Keratinocyte (primary cell): ENCODE measurements around the gene GDPD5. TPM values are rescaled to one million over a fixed set of nuclear protein-coding genes. Genes with fewer than 3 reads are reported as not detected.

Experiments used
- DNase-seq: peaks from one replicate; pipeline ENCODE4 v3.0.0-alpha.2; 2011; ENCODE audit warnings: low read depth, missing footprints, low spot score
- FAIRE-seq: peaks from 2 replicates; lab custom pipeline; 2011; peaks lifted over from hg19 to GRCh38; lab: Jason Lieb, UNC
- H2AFZ ChIP-seq: 2 replicates; pipeline ENCODE4 v1.6.0; 2012; ENCODE audit warnings: low read length, control low read depth, inconsistent platforms; ENCODE audit not compliant: control insufficient read depth
- H3K27ac ChIP-seq: 2 replicates; pipeline ENCODE4 v1.5.1; 2011; ENCODE audit warnings: low read length; ENCODE audit not compliant: control insufficient read depth, insufficient read depth
- H3K27me3 ChIP-seq: 3 replicates; pipeline ENCODE4 v1.6.0; 2011; ENCODE audit warnings: low read length; ENCODE audit not compliant: control insufficient read depth, insufficient read depth; ENCODE audit errors: extremely low read depth
- H3K36me3 ChIP-seq, 2 experiments: 2 replicates in 1 of 2; 3 replicates in 1 of 2; pipeline ENCODE4 v1.5.1; 2011; ENCODE audit warnings: low read length in 2 of 2, mild to moderate bottlenecking in 1 of 2; ENCODE audit not compliant: control insufficient read depth in 2 of 2, insufficient read depth in 2 of 2; ENCODE audit errors: extremely low read depth in 1 of 2
- H3K4me1 ChIP-seq: 3 replicates; pipeline ENCODE4 v1.5.1; 2011; ENCODE audit warnings: low read length; ENCODE audit not compliant: control insufficient read depth, insufficient read depth; ENCODE audit errors: extremely low read depth
- H3K4me2 ChIP-seq: 3 replicates; pipeline ENCODE4 v1.6.0; 2011; ENCODE audit warnings: low read depth, low read length; ENCODE audit not compliant: control insufficient read depth, insufficient read depth; ENCODE audit errors: extremely low read depth
- H3K4me3 ChIP-seq, 3 experiments: fragments of 200-600 bp in 1 of 3; sonication (generic) in 1 of 3; 2 replicates in 2 of 3; 3 replicates in 1 of 3; pipeline ENCODE4 v1.5.1; 2011 to 2016; ENCODE audit warnings: low read length in 3 of 3, mild to moderate bottlenecking in 3 of 3, control low read depth in 2 of 3, inconsistent platforms in 1 of 3, low read depth in 1 of 3, mixed read lengths in 1 of 3, mixed run types in 1 of 3, moderate library complexity in 1 of 3; ENCODE audit not compliant: control insufficient read depth in 2 of 3, insufficient read depth in 2 of 3; ENCODE audit errors: extremely low read depth in 1 of 3
- H3K79me2 ChIP-seq: 2 replicates; pipeline ENCODE4 v1.6.0; 2012; ENCODE audit warnings: low read length; ENCODE audit not compliant: control insufficient read depth, insufficient read depth
- H3K9ac ChIP-seq: 3 replicates; pipeline ENCODE4 v1.6.0; 2011; ENCODE audit warnings: low read length; ENCODE audit not compliant: control insufficient read depth, insufficient read depth; ENCODE audit errors: extremely low read depth
- H3K9me1 ChIP-seq: 3 replicates; pipeline ENCODE4 v1.6.0; 2011; ENCODE audit warnings: low read length; ENCODE audit not compliant: control insufficient read depth, insufficient read depth; ENCODE audit errors: extremely low read depth
- H3K9me3 ChIP-seq: 2 replicates; pipeline ENCODE4 v1.5.1; 2012; ENCODE audit warnings: low read depth, low read length; ENCODE audit not compliant: control insufficient read depth
- H4K20me1 ChIP-seq: 3 replicates; pipeline ENCODE4 v1.6.0; 2011; ENCODE audit warnings: low read length; ENCODE audit not compliant: control insufficient read depth, insufficient read depth; ENCODE audit errors: extremely low read depth
- CTCF ChIP-seq, 3 experiments: IDR thresholded peaks in 1 of 3; conservative IDR thresholded peaks in 1 of 3; optimal IDR thresholded peaks in 1 of 3; 2 replicates in 2 of 3; 3 replicates in 1 of 3; pipeline versions ENCODE3 to v1.5.1; 2011; ENCODE audit warnings: low read length in 3 of 3, mild to moderate bottlenecking in 3 of 3, moderate library complexity in 2 of 3, control low read depth in 1 of 3, inconsistent platforms in 1 of 3; ENCODE audit not compliant: insufficient read depth in 2 of 3; ENCODE audit errors: extremely low read depth in 1 of 3
- EZH2 ChIP-seq: IDR thresholded peaks from one replicate; pipeline ENCODE4 v1.6.1; 2012; ENCODE audit warnings: inconsistent platforms, mild to moderate bottlenecking, low read length, moderate library complexity
- dilution Hi-C: fragments of 300-500 bp; cut with MboI; formaldehyde crosslinking; loops from one replicate; pipeline ENCODE4 v1.7.0; 2020; ENCODE audit warnings: low sequenced_read_pairs; ENCODE audit not compliant: extremely low pct_ligation_motif_present
- polyA plus RNA-seq, 5 experiments: library from polyadenylated mRNA; depleted of rRNA in 3 of 5; stranded (reverse) in 3 of 5; stranded (forward) in 1 of 5; unstranded in 1 of 5; fragments of >200 nt; gene quantifications; 1 replicate in 1 of 5; 2 replicates in 3 of 5; 3 replicates in 1 of 5; pipeline versions ENCODE4 v1.2.1 to v1.2.3, GENCODE V29; 2011 to 2012; ENCODE audit warnings: missing spikeins in 2 of 5, low read depth in 1 of 5, low replicate concordance in 1 of 5

Gene GDPD5
- polyA plus RNA-seq, 1 donor (not counting 4 experiments of a cell fraction or from before 2014, with no cell fraction given), result 2.1 TPM

DNA sequence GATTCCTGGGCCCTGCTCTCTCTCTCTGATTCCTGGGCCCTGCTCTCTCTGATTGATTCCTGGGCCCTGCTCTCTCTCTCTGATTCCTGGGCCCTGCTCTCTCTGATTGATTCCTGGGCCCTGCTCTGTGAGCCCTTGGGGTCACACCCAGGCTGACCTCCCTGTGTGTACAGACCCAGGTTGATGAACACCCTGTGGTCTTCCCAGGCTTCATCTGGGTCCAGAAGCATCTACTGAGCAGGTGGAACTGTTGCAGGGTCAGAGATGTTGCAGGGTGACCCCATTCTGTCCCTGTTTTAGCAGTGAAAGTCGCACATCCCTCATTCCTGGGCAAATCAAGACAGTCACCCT is 16.3 kb upstream of the GDPD5 start:
- Histone ChIP-seq H3K4me1 (no peaks in the 10 kb centered on the region), H2AFZ (no peak overlapping the region), H3K27ac (no peak overlapping the region), H3K9me1 (no peaks in the 10 kb centered on the region), H3K27me3 (no peaks in the 10 kb centered on the region), H3K79me2 (no peaks in the 10 kb centered on the region), H4K20me1 (no peaks in the 10 kb centered on the region), H3K9ac (no peak overlapping the region), H3K36me3 (no peaks in the 10 kb centered on the region), H3K4me2 (no peak overlapping the region), H3K4me3 (no peak overlapping the region), H3K9me3 (no peaks in the 10 kb centered on the region)
- dilution Hi-C loops, result no loop called here
- TF ChIP-seq EZH2 (no peak), CTCF (optimal IDR thresholded peaks at IDR 0.05 in 1 of 3, IDR thresholded peaks at IDR 0.05 in 1 of 3, conservative IDR thresholded peaks at IDR 0.05 in 1 of 3; ENCODE audit: extremely low read depth in 1 of 3, insufficient read depth in 2 of 3, low read length in 3 of 3) (no peak)
- DNase-seq, result no peak
- no peak for FAIRE-seq

DNA sequence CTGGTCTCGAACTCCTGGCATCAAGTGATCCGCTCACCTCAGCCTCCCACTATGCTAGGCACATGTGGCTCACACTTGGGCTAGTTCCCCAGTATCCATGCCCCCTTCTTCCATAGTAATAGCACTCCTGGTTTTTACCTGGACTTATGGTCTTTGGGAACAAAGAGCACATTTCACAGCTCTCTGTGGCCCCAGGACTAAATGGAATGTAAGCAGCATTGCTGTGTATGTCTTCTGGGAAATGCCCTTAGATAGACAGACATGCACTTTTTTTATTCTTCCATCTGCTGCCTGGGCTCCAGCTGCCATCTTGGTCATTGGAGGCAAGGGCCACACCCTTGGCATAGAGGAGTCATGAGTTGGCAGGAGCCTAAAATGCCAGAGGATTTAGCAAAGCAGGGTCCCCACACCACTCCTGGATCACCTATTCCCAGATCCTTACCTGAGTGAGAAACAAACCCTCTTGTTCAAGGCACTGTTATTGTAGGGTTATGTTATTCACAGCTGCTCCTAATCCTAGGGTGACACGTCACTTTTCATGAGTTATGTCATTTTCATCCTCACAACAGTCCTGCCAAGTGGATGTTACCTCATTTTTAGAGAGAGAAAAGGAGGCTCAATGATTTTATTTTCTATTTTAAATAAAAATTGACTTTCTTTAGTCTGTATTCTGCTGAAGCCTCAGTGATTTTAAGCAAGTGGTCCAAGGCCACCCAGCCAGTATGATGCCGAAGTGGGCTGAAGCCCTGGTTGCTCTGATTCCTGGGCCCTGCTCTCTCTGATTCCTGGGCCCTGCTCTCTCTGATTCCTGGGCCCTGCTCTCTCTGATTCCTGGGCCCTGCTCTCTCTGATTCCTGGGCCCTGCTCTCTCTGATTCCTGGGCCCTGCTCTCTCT is 15.7 kb upstream of the GDPD5 start:
- no peak overlapping the region for H3K9ac ChIP-seq
- H3K9me1 ChIP-seq, result no peaks in the 10 kb centered on the region
- DNase-seq (no peak), FAIRE-seq (no peak)
- H3K27ac ChIP-seq, result no peak overlapping the region
- H3K4me1 ChIP-seq, result no peaks in the 10 kb centered on the region
- H3K4me2 ChIP-seq, result no peak overlapping the region
- no peaks in the 10 kb centered on the region for H3K36me3 ChIP-seq
- H3K27me3 ChIP-seq, result no peaks in the 10 kb centered on the region
- TF ChIP-seq CTCF (optimal IDR thresholded peaks at IDR 0.05 in 1 of 3, IDR thresholded peaks at IDR 0.05 in 1 of 3, conservative IDR thresholded peaks at IDR 0.05 in 1 of 3; ENCODE audit: extremely low read depth in 1 of 3, insufficient read depth in 2 of 3, low read length in 3 of 3), result no peak
- TF ChIP-seq EZH2, result no peak
- dilution Hi-C loops, result no loop called here
- no peak overlapping the region for H2AFZ ChIP-seq
- no peaks in the 10 kb centered on the region for H3K79me2 ChIP-seq
- H4K20me1 ChIP-seq, result no peaks in the 10 kb centered on the region
- no peaks in the 10 kb centered on the region for H3K9me3 ChIP-seq
- no peak overlapping the region for H3K4me3 ChIP-seq
